ENCODE measurements around the gene SLC25A13.

Gene SLC25A13

DNA sequence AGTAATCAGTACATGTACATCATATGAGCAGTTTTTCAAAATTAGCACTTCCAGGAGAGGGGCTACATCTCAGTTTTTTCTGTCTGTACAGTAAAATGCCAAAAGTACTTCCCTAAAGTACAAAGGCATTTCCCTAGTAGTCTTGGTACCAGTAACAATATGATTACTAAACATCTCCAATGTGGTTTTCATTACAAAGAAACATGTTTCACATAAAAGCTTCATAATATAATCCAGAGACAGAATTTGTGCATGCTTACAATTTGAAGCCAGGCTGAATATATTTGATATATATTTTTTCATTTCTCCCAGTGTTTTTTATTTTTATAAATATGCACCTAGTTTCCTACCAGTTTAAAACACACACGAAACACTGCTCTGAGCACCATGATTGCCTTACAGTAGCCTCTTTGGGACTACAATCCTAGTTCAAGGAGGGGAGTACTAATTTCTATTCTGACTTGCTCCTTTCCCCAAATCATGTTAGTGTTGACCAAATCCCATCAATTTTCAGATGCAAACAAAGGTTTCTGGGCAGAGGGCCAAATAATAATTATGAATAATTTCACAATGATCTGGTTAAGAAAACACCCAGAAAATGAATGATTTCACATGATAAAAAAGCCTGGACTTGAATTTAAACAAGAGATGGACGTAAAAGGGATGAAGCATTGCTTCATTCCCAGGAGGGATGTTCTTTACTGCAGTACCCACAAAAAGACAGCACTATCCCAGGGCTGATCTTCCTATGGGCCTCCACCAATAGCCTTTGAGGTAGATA, 201.3 kb downstream of the SLC25A13 start:
- in situ Hi-C loops (cut with MboI; ENCODE audit: low pct_unique_long_range_greater_than_20kb, low sequenced_read_pairs, unreplicated experiment): no loop called here
- TF ChIP-seq CTCF (IDR thresholded peaks at IDR 0.05; ENCODE audit: extremely low read depth, insufficient read depth, missing control alignments): no peak
- DNase-seq (ENCODE audit: low spot score): no peak

- in situ Hi-C loops (cut with MboI; ENCODE audit: low pct_unique_long_range_greater_than_20kb, low sequenced_read_pairs, unreplicated experiment): no loop called here
- TF ChIP-seq CTCF (IDR thresholded peaks at IDR 0.05; ENCODE audit: extremely low read depth, insufficient read depth, missing control alignments): no peak
- DNase-seq (ENCODE audit: low spot score): no peak
These were observed 203.4 kb downstream of the SLC25A13 start for GRCh38 chr7:96118449-96119001.

DNA sequence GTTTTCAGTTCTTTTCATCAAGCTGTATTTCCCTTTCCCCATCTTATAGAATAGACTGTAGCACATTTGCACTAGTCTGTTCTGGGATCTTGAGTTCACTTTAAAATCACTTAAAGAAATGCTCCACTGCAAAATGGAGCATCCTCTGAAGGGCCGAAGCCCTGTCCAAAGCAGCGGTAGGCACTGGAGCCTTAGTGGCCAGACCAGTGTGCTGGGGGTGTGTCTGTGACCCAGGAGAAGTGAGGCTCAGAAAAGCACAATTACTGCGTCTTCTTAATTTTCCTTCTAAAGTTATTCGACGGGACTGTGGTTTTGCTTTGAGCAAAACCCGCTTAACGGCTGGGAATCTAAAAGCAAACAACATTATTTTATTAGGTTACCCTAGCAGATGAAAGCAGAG, 205.7 kb downstream of the SLC25A13 start:
- no peak for TF ChIP-seq CTCF (IDR thresholded peaks at IDR 0.05; ENCODE audit: extremely low read depth, insufficient read depth, missing control alignments)
- in situ Hi-C loops (cut with MboI; ENCODE audit: low pct_unique_long_range_greater_than_20kb, low sequenced_read_pairs, unreplicated experiment): no loop called here
- DNase-seq (ENCODE audit: low spot score): no peak

GRCh38 chr7:96114190-96114589, 207.7 kb downstream of the SLC25A13 start:
- DNase-seq (ENCODE audit: low spot score): no peak
- TF ChIP-seq CTCF (IDR thresholded peaks at IDR 0.05; ENCODE audit: extremely low read depth, insufficient read depth, missing control alignments): no peak
- in situ Hi-C loops (cut with MboI; ENCODE audit: low pct_unique_long_range_greater_than_20kb, low sequenced_read_pairs, unreplicated experiment): no loop called here

DNA sequence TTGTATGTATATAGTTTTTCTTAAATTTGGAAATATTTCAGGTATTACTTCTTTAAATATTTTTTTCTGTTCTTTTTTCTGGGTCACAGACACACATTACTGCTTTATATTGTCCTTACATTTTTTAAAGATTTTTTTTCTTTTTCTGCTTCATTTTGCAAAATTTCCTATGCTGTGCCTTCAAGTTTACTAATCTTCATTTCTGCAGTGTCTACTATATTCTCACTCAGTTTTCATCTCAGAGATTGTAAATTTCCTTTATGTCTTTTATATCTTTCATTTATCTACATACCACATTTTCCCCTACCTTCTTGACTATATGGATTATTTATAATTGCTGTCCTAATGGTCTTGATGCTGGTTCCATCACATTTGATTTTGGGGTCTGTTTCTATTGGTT, 210.5 kb downstream of the SLC25A13 start:
- TF ChIP-seq CTCF (IDR thresholded peaks at IDR 0.05; ENCODE audit: extremely low read depth, insufficient read depth, missing control alignments): no peak
- in situ Hi-C loops (cut with MboI; ENCODE audit: low pct_unique_long_range_greater_than_20kb, low sequenced_read_pairs, unreplicated experiment): no loop called here
- DNase-seq (ENCODE audit: low spot score): no peak

GRCh38 chr7:96104984-96105383, 216.9 kb downstream of the SLC25A13 start:
- no peak for TF ChIP-seq CTCF (IDR thresholded peaks at IDR 0.05; ENCODE audit: extremely low read depth, insufficient read depth, missing control alignments)
- no peak for DNase-seq (ENCODE audit: low spot score)
- in situ Hi-C loops (cut with MboI; ENCODE audit: low pct_unique_long_range_greater_than_20kb, low sequenced_read_pairs, unreplicated experiment): no loop called here
